H1 (cell line): ENCODE results near the gene LPCAT1. TPM values are rescaled to one million over a fixed set of nuclear protein-coding genes. Genes with fewer than 3 reads are reported as not detected.

Experiments
- CTCF ChIA-PET: fragments of 300-600 bp; sonication (Branson Sonifier 250); formaldehyde crosslinking; loops from one replicate; lab custom pipeline; 2021; ENCODE audit not compliant: partially characterized antibody; lab: Charles Lee
- POLR2A ChIA-PET: fragments of 300-600 bp; sonication (Branson Sonifier 250); formaldehyde crosslinking; loops from one replicate; lab custom pipeline; 2021; ENCODE audit warnings: inconsistent platforms; ENCODE audit not compliant: partially characterized antibody; lab: Charles Lee
- DNase-seq, 2 experiments: peaks; one replicate each; pipeline versions ENCODE4 v3.0.0 to v3.0.0-alpha.2; 2010 to 2022; ENCODE audit warnings: low spot score in 2 of 2, low read depth in 1 of 2, mixed read lengths in 1 of 2
- FAIRE-seq: peaks from 2 replicates; lab custom pipeline; 2011; peaks lifted over from hg19 to GRCh38; lab: Jason Lieb, UNC
- H2AFZ ChIP-seq: 2 replicates; pipeline ENCODE4 v1.8.1; 2012; ENCODE audit warnings: low read length, inconsistent platforms
- H2AK5ac ChIP-seq: 2 replicates; pipeline ENCODE4 v1.6.1; 2013; ENCODE audit warnings: low read depth, low read length
- H2BK120ac ChIP-seq: replicated peaks from 2 replicates; pipeline ENCODE3; 2013; ENCODE audit warnings: low read depth, low read length, inconsistent platforms
- H2BK12ac ChIP-seq: 2 replicates; pipeline ENCODE4 v1.6.1; 2013; ENCODE audit warnings: low read depth, low read length
- H2BK15ac ChIP-seq: 2 replicates; pipeline ENCODE4 v1.6.1; 2013; ENCODE audit warnings: low read length
- H2BK20ac ChIP-seq: 2 replicates; pipeline ENCODE4 v1.6.1; 2013; ENCODE audit warnings: low read length
- H2BK5ac ChIP-seq: 2 replicates; pipeline ENCODE4 v1.6.1; 2013; ENCODE audit warnings: low read depth, low read length
- H3K14ac ChIP-seq: 2 replicates; pipeline ENCODE4 v1.6.1; 2013; ENCODE audit warnings: inconsistent platforms; ENCODE audit not compliant: insufficient read length
- H3K18ac ChIP-seq: 2 replicates; pipeline ENCODE4 v1.6.1; 2013; ENCODE audit warnings: low read length; ENCODE audit errors: extremely low read depth
- H3K23ac ChIP-seq: 2 replicates; pipeline ENCODE4 v1.6.1; 2013; ENCODE audit warnings: inconsistent platforms; ENCODE audit not compliant: insufficient read length
- H3K23me2 ChIP-seq: 2 replicates; pipeline ENCODE4 v1.6.1; 2013; ENCODE audit warnings: low read depth, low read length
- H3K27ac ChIP-seq: 2 replicates; pipeline ENCODE4 v1.6.1; 2011; ENCODE audit warnings: low read depth, low read length, inconsistent platforms
- H3K27me3 ChIP-seq, 4 experiments: replicated peaks in 1 of 4; 1 replicate in 1 of 4; 2 replicates in 3 of 4; pipeline versions ENCODE4 v1.6.1 to v1.8.1; 2011 to 2013; ENCODE audit warnings: low read length in 3 of 4, mild to moderate bottlenecking in 3 of 4, inconsistent platforms in 2 of 4, mixed read lengths in 2 of 4, moderate library complexity in 1 of 4; ENCODE audit not compliant: control insufficient read depth in 3 of 4, insufficient read depth in 3 of 4; ENCODE audit errors: extremely low read depth in 1 of 4
- H3K36me3 ChIP-seq, 4 experiments: 2 replicates each; pipeline versions ENCODE4 v1.6.1 to v1.8.1; 2011 to 2013; ENCODE audit warnings: mild to moderate bottlenecking in 4 of 4, low read length in 3 of 4, moderate library complexity in 2 of 4, control low read depth in 1 of 4, inconsistent platforms in 1 of 4; ENCODE audit not compliant: insufficient read depth in 4 of 4, control insufficient read depth in 2 of 4
- H3K4ac ChIP-seq: replicated peaks from 2 replicates; pipeline ENCODE3; 2013; ENCODE audit warnings: low read length, low read depth, mixed read lengths, inconsistent platforms; ENCODE audit not compliant: insufficient read length
- H3K4me1 ChIP-seq, 4 experiments: replicated peaks in 1 of 4; 1 replicate in 1 of 4; 2 replicates in 3 of 4; pipeline versions ENCODE4 v1.6.1 to v1.8.1; 2011 to 2013; ENCODE audit warnings: low read length in 3 of 4, inconsistent platforms in 2 of 4, mixed read lengths in 1 of 4; ENCODE audit not compliant: insufficient read depth in 4 of 4, control insufficient read depth in 3 of 4
- H3K4me2 ChIP-seq, 2 experiments: 2 replicates each; pipeline versions ENCODE4 v1.6.1 to v1.8.1; 2011 to 2013; ENCODE audit warnings: low read depth in 2 of 2, low read length in 2 of 2, control low read depth in 1 of 2, inconsistent platforms in 1 of 2, mild to moderate bottlenecking in 1 of 2; ENCODE audit not compliant: insufficient read depth in 1 of 2
- H3K4me3 ChIP-seq, 4 experiments: fragments of 200-600, 300-600 bp in 1 of 4; sonication (generic), shearing (Covaris generic), sonication (Bioruptor Twin) in 1 of 4; 2 replicates each; pipeline versions ENCODE4 v1.5.1 to v1.8.1; 2011 to 2016; ENCODE audit warnings: low read length in 4 of 4, low read depth in 3 of 4, control low read depth in 2 of 4, inconsistent platforms in 2 of 4, mild to moderate bottlenecking in 2 of 4, mixed read lengths in 1 of 4, moderate library complexity in 1 of 4; ENCODE audit not compliant: insufficient read depth in 2 of 4; ENCODE audit errors: extremely low read depth in 1 of 4
- H3K56ac ChIP-seq: replicated peaks from 2 replicates; pipeline ENCODE3; 2013; ENCODE audit warnings: low read depth, mild to moderate bottlenecking, mixed read lengths, low read length, inconsistent platforms; ENCODE audit not compliant: insufficient read length
- H3K79me1 ChIP-seq: 2 replicates; pipeline ENCODE4 v1.6.1; 2013; ENCODE audit warnings: low read depth, low read length, control low read depth
- H3K79me2 ChIP-seq, 2 experiments: 2 replicates each; pipeline versions ENCODE4 v1.6.1 to v1.8.1; 2012 to 2013; ENCODE audit warnings: low read length in 2 of 2, mild to moderate bottlenecking in 2 of 2, inconsistent platforms in 1 of 2; ENCODE audit not compliant: insufficient read depth in 2 of 2, control insufficient read depth in 1 of 2
- H3K9ac ChIP-seq, 4 experiments: replicated peaks in 1 of 4; 1 replicate in 1 of 4; 2 replicates in 3 of 4; pipeline versions ENCODE4 v1.6.1 to v1.8.1; 2011 to 2013; ENCODE audit warnings: low read depth in 3 of 4, low read length in 3 of 4, control low read depth in 2 of 4, mild to moderate bottlenecking in 2 of 4, moderate library complexity in 2 of 4, inconsistent platforms in 1 of 4; ENCODE audit errors: extremely low read depth in 1 of 4
- H3K9me3 ChIP-seq, 2 experiments: 2 replicates each; pipeline versions ENCODE4 v1.6.1 to v1.8.1; 2012 to 2013; ENCODE audit warnings: mild to moderate bottlenecking in 2 of 2, moderate library complexity in 2 of 2, control low read depth in 1 of 2, inconsistent platforms in 1 of 2, low read depth in 1 of 2, low read length in 1 of 2, mixed read lengths in 1 of 2; ENCODE audit not compliant: insufficient read depth in 2 of 2
- H4K20me1 ChIP-seq, 2 experiments: replicated peaks in 1 of 2; 2 replicates each; pipeline versions ENCODE3 to v1.8.1; 2011 to 2013; ENCODE audit warnings: inconsistent platforms in 2 of 2, low read length in 2 of 2, mild to moderate bottlenecking in 1 of 2; ENCODE audit not compliant: insufficient read depth in 2 of 2, control insufficient read depth in 1 of 2
- H4K5ac ChIP-seq: 2 replicates; pipeline ENCODE4 v1.6.1; 2013; ENCODE audit warnings: low read length, low read depth, mixed read lengths, inconsistent platforms; ENCODE audit not compliant: insufficient read length
- H4K8ac ChIP-seq: 2 replicates; pipeline ENCODE4 v1.8.0; 2013; ENCODE audit warnings: mild to moderate bottlenecking, moderate library complexity, low read length, inconsistent platforms; ENCODE audit not compliant: insufficient read depth; ENCODE audit errors: extremely low read depth
- H4K91ac ChIP-seq: replicated peaks from 2 replicates; pipeline ENCODE3; 2013; ENCODE audit warnings: low read length, mixed read lengths, inconsistent platforms; ENCODE audit not compliant: insufficient read length
- ATF3 ChIP-seq: IDR thresholded peaks from 2 replicates; pipeline ENCODE4 v1.6.1; 2011; ENCODE audit warnings: low read depth, mild to moderate bottlenecking, low read length; ENCODE audit not compliant: insufficient read depth
- CREB1 ChIP-seq: IDR thresholded peaks from 2 replicates; pipeline ENCODE4 v1.6.1; 2012; ENCODE audit warnings: inconsistent platforms
- CTBP2 ChIP-seq: IDR thresholded peaks from 2 replicates; pipeline ENCODE4 v1.7.0; 2011; ENCODE audit warnings: borderline replicate concordance, mild to moderate bottlenecking, moderate library complexity, mixed read lengths, low read length; ENCODE audit not compliant: insufficient read depth, insufficient read length
- HDAC2 ChIP-seq, 2 experiments: fragments of 300-600 bp in 1 of 2; sonication (generic) in 1 of 2; IDR thresholded peaks; 2 replicates each; pipeline ENCODE4 v1.6.1; 2011 to 2012; ENCODE audit warnings: low read depth in 2 of 2, low read length in 2 of 2, mild to moderate bottlenecking in 2 of 2, moderate library complexity in 2 of 2, borderline replicate concordance in 1 of 2, inconsistent platforms in 1 of 2
- MAX ChIP-seq: IDR thresholded peaks from 2 replicates; pipeline ENCODE4 v1.6.1; 2012; ENCODE audit warnings: inconsistent platforms
- POU5F1 ChIP-seq: IDR thresholded peaks from 2 replicates; pipeline ENCODE4 v1.6.1; 2011; ENCODE audit warnings: low read depth, mild to moderate bottlenecking, low read length, moderate library complexity
- RAD21 ChIP-seq, 2 experiments: IDR thresholded peaks in 1 of 2; conservative IDR thresholded peaks in 1 of 2; 2 replicates each; pipeline ENCODE4 v1.6.1; 2011; ENCODE audit warnings: low read depth in 2 of 2, low read length in 2 of 2, improper control_type of control experiment in 1 of 2, inconsistent platforms in 1 of 2, mild to moderate bottlenecking in 1 of 2, moderate library complexity in 1 of 2
- SRF ChIP-seq: IDR thresholded peaks from 2 replicates; pipeline ENCODE4 v1.6.1; 2011; ENCODE audit warnings: mild to moderate bottlenecking, low read depth, low read length, moderate library complexity
- SUZ12 ChIP-seq: fragments of 200-600 bp; sonication (generic); IDR thresholded peaks from 2 replicates; pipeline ENCODE4 v1.6.1; 2012; ENCODE audit warnings: mild to moderate bottlenecking, inconsistent platforms, low read length, moderate library complexity, mixed read lengths
- YY1 ChIP-seq: IDR thresholded peaks from 2 replicates; pipeline ENCODE4 v1.6.1; 2011; ENCODE audit warnings: low read depth, mild to moderate bottlenecking, low read length
- WGBS, 2 experiments: shearing (Covaris generic) in 1 of 2; methylation state at CpG; one replicate each; pipeline versions ENCODE4 v1.1.6 to v1.1.7; 2013 to 2015; ENCODE audit warnings: low lambda C conversion rate in 2 of 2, mixed read lengths in 2 of 2, inconsistent platforms in 1 of 2, low coverage in 1 of 2, missing lambda C conversion rate in 1 of 2; ENCODE audit not compliant: insufficient replicate concordance in 2 of 2, insufficient coverage in 1 of 2, insufficient read length in 1 of 2; ENCODE audit errors: extremely low coverage in 1 of 2, missing lambda C conversion rate in 1 of 2; 5-methylcytosine and 5-hydroxymethylcytosine counted together
- polyA plus RNA-seq, 7 experiments: library from polyadenylated mRNA; depleted of rRNA in 3 of 7; stranded (reverse) in 5 of 7; unstranded in 2 of 7; fragments of >200 nt in 5 of 7; fragments of 200-250 nt in 2 of 7; gene quantifications; 1 replicate in 5 of 7; 2 replicates in 1 of 7; 4 replicates in 1 of 7; pipeline versions ENCODE4 v1.2.1 to v1.2.3, GENCODE V29; 2011 to 2013; ENCODE audit warnings: missing spikeins in 2 of 7, mixed read lengths in 2 of 7
- total RNA-seq: library from RNA; stranded (reverse); fragmentation: NEBNext Ultra II Directional; extraction: Animal tissue kit (Norgen Biotek cat#: 25700); gene quantifications from 2 replicates; pipeline ENCODE4 v1.2.1, GENCODE V29; 2021

LPCAT1 gene
- total and polyA plus RNA-seq, 2 of the 8 experiments (the other 6 are each of a cell fraction or from before 2014, with no cell fraction given) = 107 to 260 TPM

- Histone ChIP-seq H4K20me1 (no peaks in the 10 kb centered on the region), H3K23me2 (peaks cover 5% of the 10 kb centered on the region; the same call in 1 of the 2 replicates), H3K4me2 (no peak overlapping the region), H3K23ac (no peak overlapping the region), H3K9ac (no peak overlapping the region), H3K14ac (no peak overlapping the region), H3K4ac (no peak overlapping the region), H2AFZ (0 out of 2 replicates have a peak overlapping the region, but pooled peaks have one; percentile 50), H3K9me3 (peaks cover 16 to 19% of the 10 kb centered on the region in 2 experiments), H3K27ac (no peak overlapping the region), H4K5ac (no peak overlapping the region), H3K4me3 (no peak overlapping the region), H4K8ac (peak overlapping the region; percentile 86; the same call in 1 of the 2 replicates), H3K27me3 (peaks cover 0 to 6% (median 3%) of the 10 kb centered on the region in 4 experiments; a peak in 1 of 7 replicates), H3K56ac (no peak overlapping the region), H4K91ac (no peak overlapping the region), H2BK120ac (no peak overlapping the region), H2BK12ac (0 out of 2 replicates have a peak overlapping the region, but pooled peaks have one; percentile 17), H3K79me2 (no peaks in the 10 kb centered on the region), H3K36me3 (no peaks in the 10 kb centered on the region), H3K4me1 (peaks cover 0 to 5% (median 0%) of the 10 kb centered on the region in 4 experiments; a peak in 2 of 7 replicates), H2BK20ac (no peak overlapping the region), H2AK5ac (no peak overlapping the region), H2BK15ac (no peak overlapping the region), H2BK5ac (no peak overlapping the region), H3K18ac (no peak overlapping the region), H3K79me1 (no peaks in the 10 kb centered on the region)
- WGBS, 2 experiments = 69% methylated on average over 9 of the region's 11 CpGs; no CpG with 5 or more reads in 1 of the 2 experiments
- FAIRE-seq (no peak), DNase-seq (peak in 1 of 2 experiments; percentile 13)
- CTCF ChIA-PET = interaction anchor here (0.7 to 2.4 kb wide), 11 partner anchors 11 to 84 kb away, joined by 3 to 7 read pairs (median 4); no protein-coding TSS in a partner anchor
- POLR2A ChIA-PET = interaction anchor here (1.4 kb wide), 1 partner anchor 13 kb away, joined by 3 read pairs; no protein-coding TSS in a partner anchor
- TF ChIP-seq MAX (peak; percentile 72), SRF (no peak), ATF3 (no peak), YY1 (0 out of 2 replicates have a peak, but pooled peaks have one; percentile 21), HDAC2 (IDR thresholded peaks at IDR 0.05; ENCODE audit: borderline replicate concordance in 1 of 2, low read depth in 2 of 2, low read length in 2 of 2) (no peak), RAD21 (IDR thresholded peaks at IDR 0.05 in 1 of 2, conservative IDR thresholded peaks at IDR 0.05 in 1 of 2; ENCODE audit: low read depth in 2 of 2, low read length in 2 of 2) (peak in 1 of 2 experiments; percentile 25; a peak in 2 of 4 replicates), POU5F1 (no peak), CREB1 (no peak), SUZ12 (no peak), CTBP2 (no peak)
Observed at GRCh38 chr5:1437226-1437829, 86.4 kb downstream of the LPCAT1 start.
